ENCODE results near the gene CEP290. TPM values are rescaled to one million over a fixed set of nuclear protein-coding genes. Genes with fewer than 3 reads are reported as not detected.
"Not testable (repeated sequence)": the region's sequence is repeated elsewhere in the genome, so short reads cannot be mapped to it uniquely, and the experiment has no call there.

CEP290 gene
- total and polyA plus RNA-seq, 2 donors from 2014 or later = 5.1 to 18.2 TPM

GRCh38 chr12:88142610-88142991, 713 bp upstream of the CEP290 start:
- Histone ChIP-seq H3K9me3 (ENCODE audit: control insufficient read depth in 2 of 3, insufficient read depth in 1 of 3, low read length in 3 of 3) (no peaks in the 10 kb centered on the region), H3K9ac (ENCODE audit: low read length in 3 of 3) (peak overlapping the region; percentile 80 to 90 (median 87)), H3K27me3 (ENCODE audit: control insufficient read depth, insufficient read depth, low read length) (no peaks in the 10 kb centered on the region), H3K4me3 (ENCODE audit: low read length in 3 of 3) (peak overlapping the region; percentile 93 to 98 (median 95)), H3K4me1 (ENCODE audit: control insufficient read depth in 2 of 3, insufficient read depth in 2 of 3, low read depth in 1 of 3, low read length in 3 of 3) (peaks cover 0 to 15% (median 7%) of the 10 kb centered on the region in 3 donors), H3K27ac (ENCODE audit: low read depth in 2 of 2, low read length in 2 of 2) (peak overlapping the region; percentile 81 to 82), H3K36me3 (ENCODE audit: control insufficient read depth in 2 of 3, insufficient read depth in 3 of 3, low read length in 3 of 3) (no peaks in the 10 kb centered on the region)
- intact Hi-C loops (cut with DNase I) = no loop called here
- TF ChIP-seq CTCF (IDR thresholded peaks at IDR 0.05; ENCODE audit: borderline replicate concordance, extremely low read depth, insufficient read depth) = no peak
- FAIRE-seq = no peak
- DNase-seq = peak in 3 of 5 donors; percentile 47 to 80 (median 77)

- TF ChIP-seq CTCF (IDR thresholded peaks at IDR 0.05; ENCODE audit: borderline replicate concordance, extremely low read depth, insufficient read depth) = no peak
- DNase-seq (no peak), FAIRE-seq (no peak)
- Histone ChIP-seq H3K27me3 (ENCODE audit: control insufficient read depth, insufficient read depth, low read length) (no peaks in the 10 kb centered on the region), H3K27ac (ENCODE audit: low read depth in 2 of 2, low read length in 2 of 2) (peak overlapping the region; percentile 69 to 72), H3K36me3 (ENCODE audit: control insufficient read depth in 2 of 3, insufficient read depth in 3 of 3, low read length in 3 of 3) (peaks cover 0 to 2% (median 0%) of the 10 kb centered on the region in 3 donors), H3K4me1 (ENCODE audit: control insufficient read depth in 2 of 3, insufficient read depth in 2 of 3, low read depth in 1 of 3, low read length in 3 of 3) (peaks cover 0 to 15% (median 7%) of the 10 kb centered on the region in 3 donors), H3K9me3 (ENCODE audit: control insufficient read depth in 2 of 3, insufficient read depth in 1 of 3, low read length in 3 of 3) (no peaks in the 10 kb centered on the region), H3K9ac (ENCODE audit: low read length in 3 of 3) (peak overlapping the region; percentile 14 to 83 (median 63)), H3K4me3 (ENCODE audit: low read length in 3 of 3) (peak overlapping the region; percentile 93 to 98 (median 96))
- intact Hi-C loops (cut with DNase I) = no loop called here
Observed at GRCh38 chr12:88141425-88141773, 489 bp downstream of the CEP290 start.

- H3K27ac ChIP-seq (ENCODE audit: low read depth in 2 of 2, low read length in 2 of 2); H3K9ac ChIP-seq (ENCODE audit: low read length in 3 of 3); H3K4me3 ChIP-seq (ENCODE audit: low read length in 3 of 3); H3K27me3 ChIP-seq (ENCODE audit: control insufficient read depth, insufficient read depth, low read length); intact Hi-C loops (cut with DNase I); H3K36me3 ChIP-seq (ENCODE audit: control insufficient read depth in 2 of 3, insufficient read depth in 3 of 3, low read length in 3 of 3); FAIRE-seq; H3K9me3 ChIP-seq (ENCODE audit: control insufficient read depth in 2 of 3, insufficient read depth in 1 of 3, low read length in 3 of 3): not testable (repeated sequence)
- DNase-seq = peak in 1 of 5 donors; percentile 22
- H3K4me1 ChIP-seq (ENCODE audit: control insufficient read depth in 2 of 3, insufficient read depth in 2 of 3, low read depth in 1 of 3, low read length in 3 of 3) = peaks cover 0 to 12% (median 7%) of the 10 kb centered on the region in 3 donors
Observed at GRCh38 chr12:88139711-88140110, 2.2 kb downstream of the CEP290 start.

GRCh38 chr12:88133181-88133580, 8.7 kb downstream of the CEP290 start:
- H3K9ac ChIP-seq (ENCODE audit: low read length in 3 of 3); H3K27ac ChIP-seq (ENCODE audit: low read depth in 2 of 2, low read length in 2 of 2); H3K4me1 ChIP-seq (ENCODE audit: control insufficient read depth in 2 of 3, insufficient read depth in 2 of 3, low read depth in 1 of 3, low read length in 3 of 3); H3K4me3 ChIP-seq (ENCODE audit: low read length in 3 of 3); DNase-seq; intact Hi-C loops (cut with DNase I); H3K9me3 ChIP-seq (ENCODE audit: control insufficient read depth in 2 of 3, insufficient read depth in 1 of 3, low read length in 3 of 3); FAIRE-seq; H3K27me3 ChIP-seq (ENCODE audit: control insufficient read depth, insufficient read depth, low read length): not testable (repeated sequence)
- peaks cover 0 to 12% (median 3%) of the 10 kb centered on the region in 3 donors for H3K36me3 ChIP-seq (ENCODE audit: control insufficient read depth in 2 of 3, insufficient read depth in 3 of 3, low read length in 3 of 3)

Measured in kidney (tissue), 14 donors.